Endodermal cell (in vitro differentiated cells): ENCODE data around the gene KLK4. TPM values are rescaled to one million over a fixed set of nuclear protein-coding genes. Genes with fewer than 3 reads are reported as not detected.

ENCODE experiments used
- DNase-seq: peaks from one replicate; pipeline ENCODE4 v3.0.0-alpha.2; 2017
- H3K27ac ChIP-seq: 2 replicates; pipeline ENCODE4 v1.5.1; 2013; ENCODE audit warnings: mild to moderate bottlenecking, low read depth, low read length, moderate library complexity
- H3K27me3 ChIP-seq: 2 replicates; pipeline ENCODE4 v1.6.1; 2013; ENCODE audit warnings: mild to moderate bottlenecking, low read length, moderate library complexity; ENCODE audit not compliant: insufficient read depth, control insufficient read depth, poor library complexity, severe bottlenecking
- H3K36me3 ChIP-seq: 2 replicates; pipeline ENCODE4 v1.7.0; 2013; ENCODE audit warnings: mild to moderate bottlenecking, low read length, moderate library complexity; ENCODE audit not compliant: control insufficient read depth, insufficient read depth
- H3K4me1 ChIP-seq: one replicate; pipeline ENCODE4 v1.7.0; 2013; ENCODE audit warnings: low read length; ENCODE audit not compliant: control insufficient read depth, insufficient read depth
- H3K4me3 ChIP-seq: 2 replicates; pipeline ENCODE4 v1.5.1; 2013; ENCODE audit warnings: mild to moderate bottlenecking, low read length, moderate library complexity
- H3K9ac ChIP-seq: 2 replicates; pipeline ENCODE4 v1.6.1; 2013; ENCODE audit warnings: mild to moderate bottlenecking, low read length, moderate library complexity; ENCODE audit not compliant: poor library complexity, severe bottlenecking; ENCODE audit errors: extremely low read depth
- H3K9me3 ChIP-seq: 2 replicates; pipeline ENCODE4 v1.6.1; 2013; ENCODE audit warnings: mild to moderate bottlenecking, low read length, moderate library complexity; ENCODE audit not compliant: control insufficient read depth
- H3K27ac Mint-ChIP-seq: 2 replicates; pipeline ENCODE4 v1.8.0; 2020; ENCODE audit warnings: mixed read lengths
- H3K27me3 Mint-ChIP-seq: 2 replicates; pipeline ENCODE4 v1.8.0; 2021; ENCODE audit warnings: mild to moderate bottlenecking, mixed read lengths; ENCODE audit not compliant: insufficient read depth
- H3K36me3 Mint-ChIP-seq: 2 replicates; pipeline ENCODE4 v1.8.0; 2020; ENCODE audit warnings: low read depth, mixed read lengths
- H3K4me1 Mint-ChIP-seq: 2 replicates; pipeline ENCODE4 v1.8.0; 2020; ENCODE audit warnings: mixed read lengths
- H3K4me3 Mint-ChIP-seq: 2 replicates; pipeline ENCODE4 v1.8.0; 2020; ENCODE audit warnings: mild to moderate bottlenecking, moderate library complexity, mixed read lengths
- H3K9me3 Mint-ChIP-seq: 2 replicates; pipeline ENCODE4 v1.8.0; 2020; ENCODE audit warnings: mild to moderate bottlenecking, mixed read lengths
- WGBS, 2 experiments: methylation state at CpG; one replicate each; pipeline versions ENCODE4 v1.1.5 to v1.1.7; 2013; ENCODE audit warnings: missing lambda C conversion rate in 2 of 2, mixed read lengths in 1 of 2; ENCODE audit not compliant: insufficient coverage in 1 of 2, insufficient read length in 1 of 2; 5-methylcytosine and 5-hydroxymethylcytosine counted together
- total RNA-seq, 2 donors: library from RNA; stranded (reverse); fragmentation: NEBNext Ultra II Directional in 1 of 2; extraction: Animal tissue kit (Norgen Biotek cat#: 25700) in 1 of 2; gene quantifications; 2 replicates in 1 of 2; 3 replicates in 1 of 2; pipeline ENCODE4 v1.2.1, GENCODE V29; 2021
- TF ChIP-seq, protein P1 (sequence below): fragments of 200-600 bp; sonication (generic); conservative IDR thresholded peaks from 2 replicates; pipeline ENCODE4 v1.5.0; 2021; ENCODE audit warnings: antibody characterized with exemption, mild to moderate bottlenecking

Gene KLK4
- total RNA-seq, 2 donors from 2014 or later: not detected

DNA sequence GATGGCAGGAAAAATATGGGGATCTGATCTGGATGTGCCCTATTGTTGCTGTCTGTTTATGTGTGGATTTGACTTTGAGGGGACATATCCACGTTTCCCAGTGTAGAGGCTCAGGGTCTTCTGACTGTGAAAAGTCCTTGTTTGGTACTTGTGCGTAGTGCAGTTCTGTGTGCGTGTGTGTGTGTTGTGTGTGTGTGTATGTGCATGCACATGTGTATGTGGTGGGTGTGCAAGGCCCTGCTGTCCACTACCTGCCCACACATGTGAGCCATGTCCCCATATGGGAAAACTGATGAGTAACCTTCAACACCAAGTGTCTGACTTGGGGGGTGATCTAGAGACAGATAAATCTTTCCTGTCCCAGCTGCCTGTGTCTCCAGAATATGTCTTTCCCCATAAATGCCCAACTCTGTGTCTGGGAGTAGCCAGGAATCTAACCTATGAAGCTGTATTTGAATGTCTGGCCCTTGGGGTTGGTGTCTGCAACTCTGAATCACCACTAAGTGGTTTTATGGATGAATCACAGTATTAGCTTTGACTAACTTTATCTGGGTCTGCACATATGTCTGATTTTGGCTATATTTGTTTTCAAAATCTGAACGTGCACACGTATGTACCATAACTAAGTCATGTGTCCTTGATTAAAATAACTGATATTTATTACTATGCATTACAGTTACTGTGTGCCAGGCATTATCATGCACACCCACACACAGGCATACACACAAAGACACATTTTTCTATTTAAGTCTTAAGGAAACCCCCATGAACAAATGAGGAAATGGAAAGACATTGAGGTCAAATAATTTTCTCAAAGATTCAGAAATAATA, 20.6 kb downstream of the KLK4 start:
- peaks cover 2% of the 10 kb centered on the region for H3K36me3 Mint-ChIP-seq
- H3K27ac Mint-ChIP-seq: no peak overlapping the region
- TF ChIP-seq, protein P1, sequence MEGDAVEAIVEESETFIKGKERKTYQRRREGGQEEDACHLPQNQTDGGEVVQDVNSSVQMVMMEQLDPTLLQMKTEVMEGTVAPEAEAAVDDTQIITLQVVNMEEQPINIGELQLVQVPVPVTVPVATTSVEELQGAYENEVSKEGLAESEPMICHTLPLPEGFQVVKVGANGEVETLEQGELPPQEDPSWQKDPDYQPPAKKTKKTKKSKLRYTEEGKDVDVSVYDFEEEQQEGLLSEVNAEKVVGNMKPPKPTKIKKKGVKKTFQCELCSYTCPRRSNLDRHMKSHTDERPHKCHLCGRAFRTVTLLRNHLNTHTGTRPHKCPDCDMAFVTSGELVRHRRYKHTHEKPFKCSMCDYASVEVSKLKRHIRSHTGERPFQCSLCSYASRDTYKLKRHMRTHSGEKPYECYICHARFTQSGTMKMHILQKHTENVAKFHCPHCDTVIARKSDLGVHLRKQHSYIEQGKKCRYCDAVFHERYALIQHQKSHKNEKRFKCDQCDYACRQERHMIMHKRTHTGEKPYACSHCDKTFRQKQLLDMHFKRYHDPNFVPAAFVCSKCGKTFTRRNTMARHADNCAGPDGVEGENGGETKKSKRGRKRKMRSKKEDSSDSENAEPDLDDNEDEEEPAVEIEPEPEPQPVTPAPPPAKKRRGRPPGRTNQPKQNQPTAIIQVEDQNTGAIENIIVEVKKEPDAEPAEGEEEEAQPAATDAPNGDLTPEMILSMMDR: no peak
- Histone ChIP-seq H3K9ac (no peak overlapping the region), H3K36me3 (no peaks in the 10 kb centered on the region), H3K27ac (no peak overlapping the region), H3K4me1 (no peaks in the 10 kb centered on the region), H3K9me3 (peaks cover 7% of the 10 kb centered on the region), H3K27me3 (no peaks in the 10 kb centered on the region), H3K4me3 (no peak overlapping the region)
- H3K4me1 Mint-ChIP-seq: no peaks in the 10 kb centered on the region
- H3K9me3 Mint-ChIP-seq: peaks cover 32% of the 10 kb centered on the region
- WGBS, 2 experiments: 60 to 65% methylated on average over 2 to 3 of the region's 5 CpGs
- no peak overlapping the region for H3K4me3 Mint-ChIP-seq
- no peak for DNase-seq
- H3K27me3 Mint-ChIP-seq: peaks cover 84% of the 10 kb centered on the region

DNA sequence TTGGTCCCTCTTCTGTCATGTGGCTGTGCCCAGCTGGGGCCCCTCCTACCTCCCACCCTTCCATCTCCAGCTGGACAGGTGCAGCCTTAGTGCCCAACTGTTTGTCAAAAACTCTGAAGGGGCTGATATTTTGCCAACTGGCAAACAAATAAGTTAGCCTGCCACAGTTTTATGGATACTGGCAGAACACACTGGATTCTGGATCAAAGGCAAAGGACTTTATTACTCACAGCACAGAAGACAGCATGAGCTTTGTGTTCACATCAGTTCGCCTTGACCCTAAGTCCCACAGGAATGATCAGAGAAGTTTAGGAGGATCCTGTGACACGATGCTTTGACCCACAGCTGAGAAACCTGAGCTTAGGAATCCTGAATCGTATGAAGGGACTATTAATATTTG, 21.6 kb downstream of the KLK4 start:
- no peaks in the 10 kb centered on the region for H3K4me1 Mint-ChIP-seq
- TF ChIP-seq, protein P1: no peak
- Histone ChIP-seq H3K36me3 (no peaks in the 10 kb centered on the region), H3K27me3 (no peaks in the 10 kb centered on the region), H3K4me3 (no peak overlapping the region), H3K9ac (no peak overlapping the region), H3K27ac (no peak overlapping the region), H3K4me1 (no peaks in the 10 kb centered on the region), H3K9me3 (peaks cover 7% of the 10 kb centered on the region)
- peaks cover 2% of the 10 kb centered on the region for H3K36me3 Mint-ChIP-seq
- H3K27ac Mint-ChIP-seq: no peak overlapping the region
- H3K27me3 Mint-ChIP-seq: peaks cover 84% of the 10 kb centered on the region
- H3K4me3 Mint-ChIP-seq: no peak overlapping the region
- peaks cover 22% of the 10 kb centered on the region for H3K9me3 Mint-ChIP-seq
- DNase-seq: no peak
- 68 to 70% methylated on average over 3 of the region's 3 CpGs for WGBS, 2 experiments

DNA sequence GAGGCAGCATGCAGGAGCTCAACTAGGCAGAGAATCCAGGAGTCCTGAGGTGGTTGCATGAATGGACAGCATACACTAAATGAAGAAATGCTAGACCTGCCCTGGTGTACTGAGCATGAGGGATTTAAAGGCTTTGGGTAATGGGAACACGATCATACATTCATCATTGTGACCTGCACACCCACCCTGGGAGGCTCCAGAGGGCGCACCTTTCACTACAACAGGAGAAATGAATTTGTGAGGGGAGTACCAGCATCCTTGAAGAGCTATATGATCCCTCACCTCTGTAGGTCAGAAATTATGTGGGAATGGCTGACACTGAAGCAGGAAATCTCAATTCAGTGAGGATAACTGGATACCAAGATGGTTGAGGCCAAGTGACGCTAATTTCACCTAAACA, 29.0 kb downstream of the KLK4 start:
- peaks cover under 1% of the 10 kb centered on the region for H3K9me3 Mint-ChIP-seq
- Histone ChIP-seq H3K9ac (no peak overlapping the region), H3K9me3 (peaks cover 5% of the 10 kb centered on the region), H3K4me1 (no peaks in the 10 kb centered on the region), H3K27ac (no peak overlapping the region), H3K27me3 (no peaks in the 10 kb centered on the region), H3K36me3 (no peaks in the 10 kb centered on the region), H3K4me3 (no peak overlapping the region)
- no peaks in the 10 kb centered on the region for H3K4me1 Mint-ChIP-seq
- H3K4me3 Mint-ChIP-seq: no peak overlapping the region
- WGBS, 2 experiments: 70 to 73% methylated on average over 2 to 3 of the region's 3 CpGs
- TF ChIP-seq, protein P1: peak; percentile 43
- no peaks in the 10 kb centered on the region for H3K36me3 Mint-ChIP-seq
- H3K27ac Mint-ChIP-seq: no peak overlapping the region
- H3K27me3 Mint-ChIP-seq: peaks cover 74% of the 10 kb centered on the region
- DNase-seq: no peak
